GM12873 (cell line): ENCODE results near the gene CDCA3.
A peak's percentile ranks its signal among the peaks of the same experiment; 100 is the strongest.

Experiments
- TF ChIP-seq, protein P1 (sequence below): IDR thresholded peaks from 2 replicates; pipeline ENCODE4 v1.5.1; 2012; ENCODE audit warnings: low read depth, mild to moderate bottlenecking, moderate library complexity, low read length, control low read depth; ENCODE audit not compliant: insufficient read depth; ENCODE audit errors: missing control alignments

CDCA3 gene

DNA sequence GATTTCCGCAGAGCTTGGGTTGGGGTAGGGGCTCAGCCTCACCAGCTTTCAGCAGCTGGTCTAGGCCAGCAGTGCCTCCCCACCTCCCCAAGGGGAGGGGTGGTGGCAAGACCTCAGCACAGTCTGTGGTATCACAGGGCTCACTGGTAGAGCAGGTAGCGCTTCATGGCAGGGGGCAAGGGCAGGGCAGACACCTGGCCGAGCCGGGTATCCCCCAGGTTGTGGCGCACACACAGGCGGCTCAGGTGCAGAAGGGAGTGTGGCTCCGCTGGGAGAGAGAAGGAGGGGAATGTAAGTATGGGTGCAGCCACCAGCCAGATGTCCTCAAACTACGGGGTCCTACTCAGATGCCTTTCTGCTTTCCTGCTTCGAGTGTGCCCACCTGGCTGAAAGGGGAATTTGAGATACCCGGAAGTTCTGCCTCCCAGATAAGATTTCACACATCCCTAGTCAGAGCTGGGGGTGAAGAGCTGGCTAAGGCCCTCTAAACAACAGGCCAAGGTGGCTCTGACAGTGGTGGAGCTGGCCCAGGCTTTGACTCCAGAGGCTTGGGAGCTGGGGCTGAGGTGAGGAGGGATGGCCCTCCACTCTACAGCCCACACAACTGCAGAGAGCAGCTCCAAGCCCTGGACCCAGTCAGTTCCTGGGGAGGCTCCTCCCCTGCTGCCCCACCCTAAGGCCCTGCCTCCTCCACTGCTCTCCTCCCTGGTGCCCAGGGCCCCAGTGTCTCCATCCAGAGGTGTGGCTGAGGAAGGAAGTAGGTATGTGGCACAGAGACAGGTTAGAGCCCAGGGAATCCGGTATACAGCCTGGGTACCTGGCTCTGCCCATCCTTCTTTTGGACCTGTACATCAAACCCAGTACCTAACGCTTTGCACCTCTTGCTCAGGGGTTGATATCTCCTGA, 20.2 kb upstream of the CDCA3 start:
- TF ChIP-seq, protein P1, sequence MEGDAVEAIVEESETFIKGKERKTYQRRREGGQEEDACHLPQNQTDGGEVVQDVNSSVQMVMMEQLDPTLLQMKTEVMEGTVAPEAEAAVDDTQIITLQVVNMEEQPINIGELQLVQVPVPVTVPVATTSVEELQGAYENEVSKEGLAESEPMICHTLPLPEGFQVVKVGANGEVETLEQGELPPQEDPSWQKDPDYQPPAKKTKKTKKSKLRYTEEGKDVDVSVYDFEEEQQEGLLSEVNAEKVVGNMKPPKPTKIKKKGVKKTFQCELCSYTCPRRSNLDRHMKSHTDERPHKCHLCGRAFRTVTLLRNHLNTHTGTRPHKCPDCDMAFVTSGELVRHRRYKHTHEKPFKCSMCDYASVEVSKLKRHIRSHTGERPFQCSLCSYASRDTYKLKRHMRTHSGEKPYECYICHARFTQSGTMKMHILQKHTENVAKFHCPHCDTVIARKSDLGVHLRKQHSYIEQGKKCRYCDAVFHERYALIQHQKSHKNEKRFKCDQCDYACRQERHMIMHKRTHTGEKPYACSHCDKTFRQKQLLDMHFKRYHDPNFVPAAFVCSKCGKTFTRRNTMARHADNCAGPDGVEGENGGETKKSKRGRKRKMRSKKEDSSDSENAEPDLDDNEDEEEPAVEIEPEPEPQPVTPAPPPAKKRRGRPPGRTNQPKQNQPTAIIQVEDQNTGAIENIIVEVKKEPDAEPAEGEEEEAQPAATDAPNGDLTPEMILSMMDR, result no peak

GRCh38 chr12:6869049-6870021, 18.2 kb upstream of the CDCA3 start:
- TF ChIP-seq, protein P1, result peak; percentile 95

- TF ChIP-seq, protein P1, result peak; percentile 31
These were observed 17.3 kb upstream of the CDCA3 start for GRCh38 chr12:6868211-6869048.

- TF ChIP-seq, protein P1, result no peak
These were observed 16.5 kb upstream of the CDCA3 start, which contains the start of gene TPI1 for GRCh38 chr12:6867413-6868210. TSS of gene TPI1 (plus strand) at chr12:6867531. CDS start at chr12:6867567, 36 bp downstream.

DNA sequence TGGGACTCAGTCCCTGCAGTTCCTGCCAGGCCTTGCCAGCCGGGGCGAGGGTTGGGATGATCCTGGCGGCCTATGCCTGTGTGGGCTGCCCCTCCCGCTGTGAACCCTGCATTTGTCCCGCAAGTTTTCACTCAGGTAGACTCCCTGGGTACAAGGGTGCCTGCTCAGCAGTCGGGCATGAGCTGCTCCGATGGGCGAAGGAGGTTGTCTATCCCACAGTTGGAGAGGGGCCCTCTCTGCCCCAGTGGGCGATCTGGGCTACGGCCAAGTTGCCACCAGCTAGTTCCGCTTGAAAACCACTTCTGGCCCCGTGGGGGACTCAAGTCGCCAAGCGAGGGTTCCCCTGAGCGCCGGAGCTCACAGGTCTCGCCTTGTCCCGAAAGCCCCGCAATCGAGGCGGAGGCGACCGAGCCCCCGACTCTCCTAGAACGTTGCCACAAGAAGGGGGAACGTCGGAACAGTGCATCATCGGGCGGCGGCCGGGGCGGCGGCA, 15.9 kb upstream of the CDCA3 start:
- TF ChIP-seq, protein P1, result no peak

DNA sequence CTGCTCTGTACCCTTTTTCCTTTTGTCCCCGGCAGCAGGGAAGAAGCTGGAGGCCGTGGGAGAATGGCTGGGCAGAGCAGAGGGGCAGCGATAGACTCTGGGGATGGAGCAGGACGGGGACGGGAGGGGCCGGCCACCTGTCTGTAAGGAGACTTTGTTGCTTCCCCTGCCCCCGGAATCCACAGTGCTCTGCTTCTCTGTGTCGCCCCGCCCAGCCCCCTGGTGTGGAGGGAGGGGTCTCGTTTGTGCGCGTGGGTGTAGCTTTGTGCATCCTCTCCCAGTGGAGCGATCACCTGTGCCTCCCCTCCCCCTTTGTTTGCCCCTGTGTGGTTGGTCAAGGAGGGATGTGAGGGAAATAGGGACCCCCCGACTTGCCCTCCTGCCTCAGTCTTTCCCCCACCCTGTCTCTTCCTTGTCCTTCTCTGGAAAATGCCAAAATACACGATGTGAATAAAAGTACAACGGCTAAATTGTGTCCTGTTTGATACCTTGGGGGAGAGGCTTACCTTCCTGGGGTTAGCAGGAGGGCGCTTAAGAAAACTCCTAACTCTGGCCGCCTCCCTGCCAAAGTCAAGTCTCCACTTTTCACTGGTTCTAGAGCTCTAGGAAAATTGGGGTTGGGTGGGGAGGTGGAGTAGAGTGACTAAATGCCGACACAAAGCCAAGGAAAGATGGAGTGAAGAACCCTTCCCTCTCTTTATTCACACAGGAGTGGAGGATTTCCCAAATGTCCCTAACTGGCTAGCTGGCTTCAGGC, 15.3 kb upstream of the CDCA3 start:
- TF ChIP-seq, protein P1, result no peak
